H9 (cell line): Measurements from ENCODE around the gene P3H2. TPM values are rescaled to one million over a fixed set of nuclear protein-coding genes. Genes with fewer than 3 reads are reported as not detected.

Experiments used
- DNase-seq: peaks from one replicate; pipeline ENCODE4 v3.0.0-alpha.2; 2017
- H2AFZ ChIP-seq: one replicate; pipeline ENCODE4 v1.6.1; 2013; ENCODE audit warnings: mild to moderate bottlenecking, low read length, control low read depth, moderate library complexity
- H2AK5ac ChIP-seq: 2 replicates; pipeline ENCODE4 v1.6.1; 2013; ENCODE audit warnings: low read length, control low read depth, mixed read lengths; ENCODE audit not compliant: insufficient read length
- H2BK120ac ChIP-seq: one replicate; pipeline ENCODE4 v1.6.1; 2013; ENCODE audit warnings: low read depth, mild to moderate bottlenecking, low read length, control low read depth, inconsistent platforms; ENCODE audit not compliant: poor library complexity, severe bottlenecking
- H2BK12ac ChIP-seq: 2 replicates; pipeline ENCODE4 v1.6.1; 2013; ENCODE audit warnings: low read length, control low read depth, mixed read lengths, low read depth; ENCODE audit not compliant: insufficient read length
- H2BK15ac ChIP-seq: 2 replicates; pipeline ENCODE4 v1.6.1; 2013; ENCODE audit warnings: low read depth, low read length, control low read depth
- H2BK20ac ChIP-seq: one replicate; pipeline ENCODE4 v1.6.1; 2013; ENCODE audit warnings: low read depth, mild to moderate bottlenecking, low read length, control low read depth, inconsistent platforms; ENCODE audit not compliant: poor library complexity, severe bottlenecking
- H2BK5ac ChIP-seq: 2 replicates; pipeline ENCODE4 v1.6.1; 2013; ENCODE audit warnings: low read length, control low read depth, mixed read lengths; ENCODE audit not compliant: insufficient read length
- H3K14ac ChIP-seq: 2 replicates; pipeline ENCODE4 v1.6.1; 2013; ENCODE audit warnings: low read length, control low read depth; ENCODE audit not compliant: insufficient read depth
- H3K18ac ChIP-seq: 2 replicates; pipeline ENCODE4 v1.6.1; 2013; ENCODE audit warnings: low read depth, mild to moderate bottlenecking, mixed read lengths, low read length, control low read depth; ENCODE audit not compliant: insufficient read length
- H3K23ac ChIP-seq: 2 replicates; pipeline ENCODE4 v1.6.1; 2013; ENCODE audit warnings: low read length, control low read depth, mixed read lengths, low read depth; ENCODE audit not compliant: insufficient read length
- H3K23me2 ChIP-seq: 2 replicates; pipeline ENCODE4 v1.6.1; 2013; ENCODE audit warnings: low read depth, mild to moderate bottlenecking, mixed read lengths, low read length, control low read depth; ENCODE audit not compliant: insufficient read length, poor library complexity, severe bottlenecking
- H3K27ac ChIP-seq: 2 replicates; pipeline ENCODE4 v1.5.1; 2013; ENCODE audit warnings: low read length, control low read depth, mixed read lengths, low read depth; ENCODE audit not compliant: insufficient read length
- H3K27me3 ChIP-seq: 2 replicates; pipeline ENCODE4 v1.6.1; 2013; ENCODE audit warnings: low read length, control low read depth, inconsistent platforms; ENCODE audit not compliant: insufficient read depth
- H3K4ac ChIP-seq: 2 replicates; pipeline ENCODE4 v1.6.1; 2013; ENCODE audit warnings: low read depth, mild to moderate bottlenecking, control low read depth, inconsistent platforms, low read length, moderate library complexity
- H3K4me1 ChIP-seq: 2 replicates; pipeline ENCODE4 v1.6.1; 2013; ENCODE audit warnings: low read length, control low read depth, inconsistent platforms; ENCODE audit not compliant: insufficient read depth
- H3K4me2 ChIP-seq: 2 replicates; pipeline ENCODE4 v1.6.1; 2013; ENCODE audit warnings: low read length, control low read depth, mixed read lengths; ENCODE audit not compliant: insufficient read length, insufficient read depth
- H3K56ac ChIP-seq: 2 replicates; pipeline ENCODE4 v1.6.1; 2013; ENCODE audit warnings: low read depth, mild to moderate bottlenecking, mixed read lengths, low read length, control low read depth; ENCODE audit not compliant: insufficient read length
- H3K79me1 ChIP-seq: 2 replicates; pipeline ENCODE4 v1.6.1; 2013; ENCODE audit warnings: low read depth, mild to moderate bottlenecking, moderate library complexity, low read length, control low read depth, inconsistent platforms; ENCODE audit not compliant: insufficient read depth, poor library complexity, severe bottlenecking
- H3K79me2 ChIP-seq: 2 replicates; pipeline ENCODE4 v1.6.1; 2013; ENCODE audit warnings: low read length, control low read depth, inconsistent platforms; ENCODE audit not compliant: insufficient read depth
- H3K9ac ChIP-seq: 2 replicates; pipeline ENCODE4 v1.6.1; 2013; ENCODE audit warnings: low read length, control low read depth, mixed read lengths; ENCODE audit not compliant: insufficient read length; ENCODE audit errors: extremely low read depth
- H3K9me3 ChIP-seq: one replicate; pipeline ENCODE4 v1.6.1; 2013; ENCODE audit warnings: low read depth, low read length, inconsistent platforms; ENCODE audit not compliant: control insufficient read depth
- H3T11ph ChIP-seq: one replicate; pipeline ENCODE4 v1.6.1; 2013; ENCODE audit warnings: mild to moderate bottlenecking, low read length, control low read depth, inconsistent platforms
- H4K20me1 ChIP-seq: one replicate; pipeline ENCODE4 v1.6.1; 2013; ENCODE audit not compliant: control insufficient read depth, insufficient read length, insufficient read depth
- H4K5ac ChIP-seq: 2 replicates; pipeline ENCODE4 v1.6.1; 2013; ENCODE audit warnings: low read depth, mild to moderate bottlenecking, mixed read lengths, low read length, control low read depth; ENCODE audit not compliant: insufficient read length
- H4K8ac ChIP-seq: replicated peaks from 2 replicates; pipeline ENCODE4 v1.6.1; 2013; ENCODE audit warnings: low read length, control low read depth, mixed read lengths, low read depth; ENCODE audit not compliant: insufficient read length
- H4K91ac ChIP-seq: 2 replicates; pipeline ENCODE4 v1.6.1; 2013; ENCODE audit warnings: low read depth, mild to moderate bottlenecking, moderate library complexity, mixed read lengths, low read length, control low read depth; ENCODE audit not compliant: insufficient read length
- H3K27ac Mint-ChIP-seq, 3 experiments: 2 replicates in 2 of 3; 3 replicates in 1 of 3; pipeline ENCODE4 v1.8.0; 2020 to 2021; ENCODE audit warnings: mixed read lengths in 3 of 3, mild to moderate bottlenecking in 1 of 3, moderate library complexity in 1 of 3
- H3K27me3 Mint-ChIP-seq: 2 replicates; pipeline ENCODE4 v1.8.0; 2021; ENCODE audit warnings: low read depth, mild to moderate bottlenecking, moderate library complexity, mixed read lengths
- H3K36me3 Mint-ChIP-seq, 3 experiments: 2 replicates in 2 of 3; 3 replicates in 1 of 3; pipeline ENCODE4 v1.8.0; 2020 to 2021; ENCODE audit warnings: low read depth in 3 of 3, mixed read lengths in 3 of 3; ENCODE audit not compliant: insufficient read depth in 1 of 3
- H3K4me1 Mint-ChIP-seq, 2 experiments: 2 replicates each; pipeline ENCODE4 v1.8.0; 2020; ENCODE audit warnings: mixed read lengths in 2 of 2
- H3K4me3 Mint-ChIP-seq, 2 experiments: 2 replicates in 1 of 2; 3 replicates in 1 of 2; pipeline ENCODE4 v1.8.0; 2020 to 2021; ENCODE audit warnings: mild to moderate bottlenecking in 2 of 2, mixed read lengths in 2 of 2, moderate library complexity in 1 of 2
- H3K9me3 Mint-ChIP-seq, 2 experiments: 2 replicates in 1 of 2; 3 replicates in 1 of 2; pipeline ENCODE4 v1.8.0; 2020; ENCODE audit warnings: mild to moderate bottlenecking in 2 of 2, mixed read lengths in 2 of 2, moderate library complexity in 1 of 2
- WGBS: extraction: QIAGEN DNeasy Blood & Tissue Kit; methylation state at CpG from one replicate; pipeline ENCODE4 v1.1.7; 2013; ENCODE audit warnings: missing lambda C conversion rate, low lambda C conversion rate, mixed read lengths; ENCODE audit not compliant: insufficient read length; ENCODE audit errors: extremely low coverage; 5-methylcytosine and 5-hydroxymethylcytosine counted together
- total RNA-seq: library from RNA; stranded (reverse); gene quantifications from 2 replicates; pipeline ENCODE4 v1.2.1, GENCODE V29; 2021
- TF ChIP-seq, protein P1 (sequence below): fragments of 200-600 bp; sonication (generic); conservative IDR thresholded peaks from 3 replicates; pipeline ENCODE4 v1.8.0; 2021; ENCODE audit warnings: antibody characterized with exemption, mild to moderate bottlenecking

The P3H2 gene
- total RNA-seq, 1 experiment from 2014 or later: 41.5 TPM

DNA sequence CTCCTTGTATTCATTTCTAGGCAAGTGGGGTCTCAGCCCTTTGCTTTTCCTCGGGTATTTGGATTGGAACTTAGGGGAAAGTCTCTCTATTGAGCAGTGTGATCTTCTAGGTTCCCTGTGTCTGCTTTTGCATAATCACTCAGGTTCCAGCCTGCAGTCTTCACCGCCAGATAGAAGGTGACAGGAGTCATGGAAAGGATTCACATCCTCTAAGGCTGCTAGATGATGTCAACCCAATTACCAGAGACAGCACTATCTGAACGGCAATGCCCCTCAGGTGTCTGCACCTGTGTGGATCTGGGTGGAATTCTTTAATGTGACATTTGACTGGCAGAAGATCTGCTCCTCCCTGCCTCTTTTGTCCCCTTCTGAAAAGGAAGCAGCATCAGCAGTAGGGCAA, 177.7 kb downstream of the P3H2 start:
- H2BK120ac ChIP-seq: no peak overlapping the region
- DNase-seq: no peak
- no CpG with 5 or more reads among the region's 3 CpGs for WGBS
- H3K27ac ChIP-seq: no peak overlapping the region
- H3K18ac ChIP-seq: no peak overlapping the region
- H3K14ac ChIP-seq: no peak overlapping the region
- H2BK12ac ChIP-seq: no peak overlapping the region
- no peak overlapping the region for H3K4me2 ChIP-seq
- Mint-ChIP-seq H3K36me3 (no peaks in the 10 kb centered on the region), H3K27me3 (no peaks in the 10 kb centered on the region), H3K27ac (no peak overlapping the region), H3K4me1 (no peaks in the 10 kb centered on the region), H3K9me3 (no peaks in the 10 kb centered on the region), H3K4me3 (no peak overlapping the region)
- no peak overlapping the region for H4K5ac ChIP-seq
- no peaks in the 10 kb centered on the region for H3K23me2 ChIP-seq
- H4K8ac ChIP-seq: no peak overlapping the region
- H3K9ac ChIP-seq: no peak overlapping the region
- H4K91ac ChIP-seq: no peak overlapping the region
- no peak overlapping the region for H2BK15ac ChIP-seq
- H3K79me2 ChIP-seq: no peaks in the 10 kb centered on the region
- H3K4ac ChIP-seq: no peak overlapping the region
- H3K56ac ChIP-seq: no peak overlapping the region
- no peaks in the 10 kb centered on the region for H3K79me1 ChIP-seq
- H2BK5ac ChIP-seq: no peak overlapping the region
- H4K20me1 ChIP-seq: no peaks in the 10 kb centered on the region
- no peaks in the 10 kb centered on the region for H3K9me3 ChIP-seq
- no peak overlapping the region for H3K23ac ChIP-seq
- no peak overlapping the region for H2BK20ac ChIP-seq
- no peak overlapping the region for H2AK5ac ChIP-seq
- H3K4me1 ChIP-seq: no peaks in the 10 kb centered on the region
- no peaks in the 10 kb centered on the region for H3K27me3 ChIP-seq
- TF ChIP-seq, protein P1, sequence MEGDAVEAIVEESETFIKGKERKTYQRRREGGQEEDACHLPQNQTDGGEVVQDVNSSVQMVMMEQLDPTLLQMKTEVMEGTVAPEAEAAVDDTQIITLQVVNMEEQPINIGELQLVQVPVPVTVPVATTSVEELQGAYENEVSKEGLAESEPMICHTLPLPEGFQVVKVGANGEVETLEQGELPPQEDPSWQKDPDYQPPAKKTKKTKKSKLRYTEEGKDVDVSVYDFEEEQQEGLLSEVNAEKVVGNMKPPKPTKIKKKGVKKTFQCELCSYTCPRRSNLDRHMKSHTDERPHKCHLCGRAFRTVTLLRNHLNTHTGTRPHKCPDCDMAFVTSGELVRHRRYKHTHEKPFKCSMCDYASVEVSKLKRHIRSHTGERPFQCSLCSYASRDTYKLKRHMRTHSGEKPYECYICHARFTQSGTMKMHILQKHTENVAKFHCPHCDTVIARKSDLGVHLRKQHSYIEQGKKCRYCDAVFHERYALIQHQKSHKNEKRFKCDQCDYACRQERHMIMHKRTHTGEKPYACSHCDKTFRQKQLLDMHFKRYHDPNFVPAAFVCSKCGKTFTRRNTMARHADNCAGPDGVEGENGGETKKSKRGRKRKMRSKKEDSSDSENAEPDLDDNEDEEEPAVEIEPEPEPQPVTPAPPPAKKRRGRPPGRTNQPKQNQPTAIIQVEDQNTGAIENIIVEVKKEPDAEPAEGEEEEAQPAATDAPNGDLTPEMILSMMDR: no peak
- H2AFZ ChIP-seq: no peak overlapping the region
- H3T11ph ChIP-seq: no peak overlapping the region
